Astrocyte (in vitro differentiated cells and primary cell): ENCODE measurements around the gene CDKN1C. TPM values are rescaled to one million over a fixed set of nuclear protein-coding genes. Genes with fewer than 3 reads are reported as not detected.

Source experiments
- DNase-seq: peaks from one replicate; pipeline ENCODE4 v3.0.0-alpha.2; 2010; ENCODE audit warnings: low read depth
- FAIRE-seq: peaks from 2 replicates; lab custom pipeline; 2011; peaks lifted over from hg19 to GRCh38; lab: Jason Lieb, UNC
- H2AFZ ChIP-seq: 2 replicates; pipeline ENCODE4 v1.6.0; 2012; ENCODE audit warnings: low read depth, low read length, inconsistent platforms
- H3K27ac ChIP-seq: 2 replicates; pipeline ENCODE4 v1.5.1; 2011; ENCODE audit warnings: low read depth, low read length, inconsistent platforms
- H3K27me3 ChIP-seq: 2 replicates; pipeline ENCODE4 v1.6.0; 2011; ENCODE audit warnings: low read length, inconsistent platforms; ENCODE audit not compliant: insufficient read depth
- H3K36me3 ChIP-seq: 2 replicates; pipeline ENCODE4 v1.5.1; 2011; ENCODE audit warnings: low read length, inconsistent platforms; ENCODE audit not compliant: insufficient read depth
- H3K4me1 ChIP-seq: 2 replicates; pipeline ENCODE4 v1.5.1; 2011; ENCODE audit warnings: low read length, inconsistent platforms; ENCODE audit not compliant: insufficient read depth
- H3K4me2 ChIP-seq: 2 replicates; pipeline ENCODE4 v1.6.0; 2012; ENCODE audit warnings: low read length, inconsistent platforms
- H3K4me3 ChIP-seq: 2 replicates; pipeline ENCODE4 v1.5.1; 2011; ENCODE audit warnings: low read depth, mild to moderate bottlenecking, low read length, inconsistent platforms; ENCODE audit not compliant: insufficient read depth
- H3K79me2 ChIP-seq: 2 replicates; pipeline ENCODE4 v1.6.0; 2012; ENCODE audit warnings: mild to moderate bottlenecking, low read length, inconsistent platforms; ENCODE audit not compliant: insufficient read depth
- H3K9ac ChIP-seq: 2 replicates; pipeline ENCODE4 v1.6.0; 2012; ENCODE audit warnings: mild to moderate bottlenecking, low read length, inconsistent platforms
- H3K9me3 ChIP-seq: 2 replicates; pipeline ENCODE4 v1.5.1; 2012; ENCODE audit warnings: low read depth, mild to moderate bottlenecking, low read length, inconsistent platforms; ENCODE audit not compliant: insufficient read depth
- H4K20me1 ChIP-seq: 2 replicates; pipeline ENCODE4 v1.6.0; 2012; ENCODE audit warnings: low read length, inconsistent platforms; ENCODE audit not compliant: insufficient read depth
- H3K27ac Mint-ChIP-seq: one replicate; pipeline ENCODE4 v1.8.0; 2021; ENCODE audit warnings: mild to moderate bottlenecking, mixed read lengths; ENCODE audit not compliant: unreplicated experiment
- H3K27me3 Mint-ChIP-seq: one replicate; pipeline ENCODE4 v1.8.0; 2021; ENCODE audit warnings: low read depth, mixed read lengths; ENCODE audit not compliant: unreplicated experiment
- H3K36me3 Mint-ChIP-seq: one replicate; pipeline ENCODE4 v1.8.0; 2021; ENCODE audit warnings: low read depth, mixed read lengths; ENCODE audit not compliant: unreplicated experiment
- H3K4me1 Mint-ChIP-seq: one replicate; pipeline ENCODE4 v1.8.0; 2021; ENCODE audit warnings: low read depth, mixed read lengths; ENCODE audit not compliant: unreplicated experiment
- H3K4me3 Mint-ChIP-seq: one replicate; pipeline ENCODE4 v1.8.0; 2021; ENCODE audit warnings: mild to moderate bottlenecking, moderate library complexity, mixed read lengths; ENCODE audit not compliant: unreplicated experiment
- H3K9me3 Mint-ChIP-seq: one replicate; pipeline ENCODE4 v1.8.0; 2021; ENCODE audit warnings: mild to moderate bottlenecking, mixed read lengths; ENCODE audit not compliant: unreplicated experiment
- CTCF ChIP-seq: IDR thresholded peaks from 2 replicates; pipeline ENCODE4 v1.5.1; 2011; ENCODE audit warnings: low read depth, mild to moderate bottlenecking, inconsistent platforms, low read length, moderate library complexity; ENCODE audit not compliant: insufficient read depth
- EZH2 ChIP-seq: IDR thresholded peaks from 2 replicates; pipeline ENCODE4 v1.6.1; 2012; ENCODE audit warnings: mild to moderate bottlenecking, low read length, inconsistent platforms; ENCODE audit not compliant: insufficient read depth
- total RNA-seq: library from RNA; stranded (reverse); gene quantifications from 2 replicates; pipeline ENCODE4 v1.2.1, GENCODE V29; 2021

Gene CDKN1C
- total RNA-seq, 1 donor from 2014 or later: 7.5 TPM

DNA sequence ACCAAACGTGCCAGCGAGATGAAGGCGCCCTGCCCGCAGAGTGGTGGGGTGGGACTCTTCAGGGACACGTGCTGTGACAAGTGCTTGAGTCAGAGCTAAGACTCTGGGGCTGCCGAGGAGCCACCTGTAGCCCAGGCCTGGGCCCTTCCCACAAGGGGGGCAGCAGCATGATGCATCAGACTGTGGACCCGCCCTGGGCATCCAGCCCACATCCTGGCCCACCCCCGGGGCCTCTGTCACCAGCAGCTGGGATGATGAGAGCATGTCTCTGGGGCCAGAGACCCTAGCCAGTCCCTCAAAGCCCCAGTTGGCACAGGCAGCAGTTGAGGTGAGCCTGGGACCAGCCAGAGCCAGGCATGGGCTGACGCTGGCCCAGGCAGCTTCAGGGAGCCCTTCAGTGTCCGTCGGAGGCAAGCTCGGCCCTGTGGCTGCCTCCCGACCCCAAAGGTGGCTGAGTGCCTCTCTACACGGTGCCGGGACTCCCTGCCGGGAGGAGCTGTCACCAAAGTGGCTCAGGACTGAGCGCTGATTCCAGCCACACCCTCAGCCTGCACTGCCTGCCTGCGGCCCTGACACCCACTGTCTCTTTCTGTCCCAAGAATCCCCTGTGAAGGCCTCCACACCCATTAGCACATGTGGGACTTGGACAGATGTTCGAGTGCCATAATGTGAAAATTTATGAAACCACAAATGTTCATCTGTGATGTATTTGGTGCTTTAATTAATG lies 41.3 kb downstream of the CDKN1C start:
- Histone ChIP-seq H4K20me1 (no peaks in the 10 kb centered on the region), H3K9ac (no peak overlapping the region), H3K36me3 (no peaks in the 10 kb centered on the region), H3K4me2 (no peak overlapping the region), H3K4me3 (no peak overlapping the region), H3K79me2 (no peaks in the 10 kb centered on the region), H3K9me3 (no peaks in the 10 kb centered on the region), H3K27ac (no peak overlapping the region), H2AFZ (no peak overlapping the region), H3K4me1 (peaks cover 2% of the 10 kb centered on the region), H3K27me3 (no peaks in the 10 kb centered on the region)
- Mint-ChIP-seq H3K4me1 (peaks cover 13% of the 10 kb centered on the region), H3K4me3 (no peak overlapping the region), H3K36me3 (no peaks in the 10 kb centered on the region), H3K27ac (no peak overlapping the region), H3K9me3 (no peaks in the 10 kb centered on the region), H3K27me3 (peaks cover 49% of the 10 kb centered on the region)
- FAIRE-seq (no peak), DNase-seq (peak; percentile 15)
- TF ChIP-seq EZH2: no peak
- TF ChIP-seq CTCF: no peak

GRCh38 chr11:2843551-2843950 lies 42.0 kb downstream of the CDKN1C start:
- no peaks in the 10 kb centered on the region for H3K9me3 ChIP-seq
- H3K79me2 ChIP-seq: no peaks in the 10 kb centered on the region
- no peaks in the 10 kb centered on the region for H3K27me3 ChIP-seq
- H3K27ac Mint-ChIP-seq: no peak overlapping the region
- DNase-seq (no peak), FAIRE-seq (no peak)
- peaks cover 2% of the 10 kb centered on the region for H3K4me1 ChIP-seq
- H3K9ac ChIP-seq: no peak overlapping the region
- H3K9me3 Mint-ChIP-seq: no peaks in the 10 kb centered on the region
- TF ChIP-seq EZH2: no peak
- no peak for TF ChIP-seq CTCF
- no peak overlapping the region for H3K27ac ChIP-seq
- H3K27me3 Mint-ChIP-seq: peaks cover 44% of the 10 kb centered on the region
- H4K20me1 ChIP-seq: no peaks in the 10 kb centered on the region
- no peak overlapping the region for H3K4me3 Mint-ChIP-seq
- H2AFZ ChIP-seq: no peak overlapping the region
- peaks cover 14% of the 10 kb centered on the region for H3K4me1 Mint-ChIP-seq
- H3K36me3 Mint-ChIP-seq: no peaks in the 10 kb centered on the region
- no peak overlapping the region for H3K4me3 ChIP-seq
- no peak overlapping the region for H3K4me2 ChIP-seq
- no peaks in the 10 kb centered on the region for H3K36me3 ChIP-seq

DNA sequence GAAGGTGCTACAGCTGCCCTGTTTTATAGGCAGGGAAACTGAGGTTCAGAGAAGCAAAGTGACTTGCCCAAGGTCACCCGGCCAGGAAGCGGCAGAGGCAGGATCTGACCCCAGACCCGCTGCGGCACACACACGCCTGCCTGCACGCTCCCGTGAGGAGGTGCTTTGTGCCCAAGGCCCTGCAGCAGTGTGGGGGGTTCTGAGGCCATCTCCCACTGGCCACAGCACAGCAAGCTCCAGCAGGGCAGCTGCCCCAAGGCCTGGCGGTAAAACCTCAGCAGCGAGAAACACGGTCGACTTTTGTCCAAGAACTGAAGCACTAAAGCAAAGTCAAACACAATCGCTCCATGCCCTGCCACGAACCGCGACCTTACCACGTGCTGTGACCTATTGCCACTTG lies 42.7 kb downstream of the CDKN1C start:
- Histone ChIP-seq H3K79me2 (no peaks in the 10 kb centered on the region), H3K9ac (no peak overlapping the region), H3K9me3 (no peaks in the 10 kb centered on the region), H3K27me3 (no peaks in the 10 kb centered on the region), H3K4me2 (no peak overlapping the region), H3K36me3 (no peaks in the 10 kb centered on the region), H3K4me3 (no peak overlapping the region), H4K20me1 (no peaks in the 10 kb centered on the region), H3K27ac (no peak overlapping the region), H2AFZ (no peak overlapping the region), H3K4me1 (peaks cover 2% of the 10 kb centered on the region)
- H3K4me3 Mint-ChIP-seq: no peak overlapping the region
- peaks cover 46% of the 10 kb centered on the region for H3K27me3 Mint-ChIP-seq
- H3K9me3 Mint-ChIP-seq: no peaks in the 10 kb centered on the region
- no peaks in the 10 kb centered on the region for H3K36me3 Mint-ChIP-seq
- peaks cover 18% of the 10 kb centered on the region for H3K4me1 Mint-ChIP-seq
- no peak for FAIRE-seq
- H3K27ac Mint-ChIP-seq: no peak overlapping the region
- DNase-seq: no peak
- TF ChIP-seq EZH2: no peak
- TF ChIP-seq CTCF: no peak
